ENCODE measurements around the gene COX7B2. TPM values are rescaled to one million over a fixed set of nuclear protein-coding genes. Genes with fewer than 3 reads are reported as not detected.

The COX7B2 gene
- total and polyA plus RNA-seq, 2 of the 4 experiments (the other 2 are of a cell fraction) = not detected

GRCh38 chr4:46900082-46900481 is 9.0 kb downstream of the COX7B2 start:
- dilution Hi-C loops (cut with HindIII; ENCODE audit: low sequenced_read_pairs, unreplicated experiment) (no loop called here), in situ Hi-C loops (cut with MboI; ENCODE audit: low sequenced_read_pairs) (no loop called here), intact Hi-C loops (cut with micrococcal nuclease) (no loop called here)
- H4K91ac ChIP-seq (ENCODE audit: insufficient read depth, low read depth, low read length) = no peak overlapping the region
- ATAC-seq (ENCODE audit: low read depth) (no peak; the same call in 1 of the 2 replicates), DNase-seq (no peak)
- no peaks in the 10 kb centered on the region for H3K36me3 ChIP-seq (ENCODE audit: control insufficient read depth, insufficient read depth, low read length)
- H3K4me2 ChIP-seq (ENCODE audit: low read depth, low read length) = no peak overlapping the region
- no peaks in the 10 kb centered on the region for H3K9me1 ChIP-seq (ENCODE audit: insufficient read depth, low read length)
- H3K9me3 ChIP-seq (ENCODE audit: control insufficient read depth, insufficient read depth, low read length) = no peaks in the 10 kb centered on the region
- H2BK120ac ChIP-seq (ENCODE audit: low read depth, low read length) = no peak overlapping the region
- no peak overlapping the region for H3K56ac ChIP-seq (ENCODE audit: extremely low read depth, insufficient read depth, low read length)
- no peak overlapping the region for H2BK15ac ChIP-seq (ENCODE audit: low read depth, low read length)
- no peak overlapping the region for H2BK5ac ChIP-seq (ENCODE audit: low read depth, low read length, poor library complexity, severe bottlenecking)
- no peak overlapping the region for H4K5ac ChIP-seq (ENCODE audit: low read depth, low read length)
- no peak overlapping the region for H3K23ac ChIP-seq (ENCODE audit: low read depth, low read length)
- no peaks in the 10 kb centered on the region; the same call in 1 of the 2 replicates for H3K27me3 ChIP-seq (ENCODE audit: control insufficient read depth, insufficient read depth, low read length)
- H3K4ac ChIP-seq (ENCODE audit: low read depth, low read length) = no peak overlapping the region
- WGBS, 2 experiments (ENCODE audit: extremely low coverage in 2 of 2, insufficient read length in 1 of 2) = no CpG with 5 or more reads among the region's 1 CpG
- BruUV-seq (replicated peaks) = no TSS peak
- TF ChIP-seq FOS (IDR thresholded peaks at IDR 0.05; ENCODE audit: low read depth, low read length) = no peak
- no peak for TF ChIP-seq SMC3 (IDR thresholded peaks at IDR 0.05; ENCODE audit: low read depth, low read length)
- no peak for TF ChIP-seq MAFK (IDR thresholded peaks at IDR 0.05; ENCODE audit: low read depth, low read length)
- POLR2A ChIA-PET (ENCODE audit: unreplicated experiment) = no interaction called here
- H2BK20ac ChIP-seq (ENCODE audit: low read depth, low read length) = no peak overlapping the region
- CTCF ChIA-PET = no interaction called here
- no peak overlapping the region for H4K8ac ChIP-seq (ENCODE audit: low read depth in 2 of 2, low read length in 2 of 2)
- no peak overlapping the region for H3K4me3 ChIP-seq (ENCODE audit: insufficient read depth, low read depth, low read length)
- no peaks in the 10 kb centered on the region for H4K20me1 ChIP-seq (ENCODE audit: insufficient read depth, low read length)
- H3K27ac ChIP-seq (ENCODE audit: insufficient read depth, low read length) = no peak overlapping the region
- H2AFZ ChIP-seq (replicated peaks; ENCODE audit: low read length, poor library complexity) = no peak overlapping the region
- H2AK5ac ChIP-seq (ENCODE audit: low read depth, low read length) = no peak overlapping the region
- H2AK9ac ChIP-seq (replicated peaks; ENCODE audit: low read depth, low read length, poor library complexity) = no peak overlapping the region
- H3K14ac ChIP-seq (replicated peaks; ENCODE audit: low read depth, low read length) = no peak overlapping the region
- H3K18ac ChIP-seq (ENCODE audit: low read depth, low read length) = no peak overlapping the region
- no peaks in the 10 kb centered on the region for H3K79me1 ChIP-seq (ENCODE audit: low read depth in 1 of 2, low read length in 2 of 2)
- no peaks in the 10 kb centered on the region for H3K4me1 ChIP-seq (ENCODE audit: control insufficient read depth, insufficient read depth, low read length)
- H3K9ac ChIP-seq (ENCODE audit: low read depth, low read length) = no peak overlapping the region

Measured in IMR-90 (cell line).